Ramos (cell line): ENCODE measurements around the gene KCNJ18.
"Not testable (repeated sequence)": the region's sequence is repeated elsewhere in the genome, so short reads cannot be mapped to it uniquely, and the experiment has no call there.

Source experiments
- in situ Hi-C: fragments of 300-500 bp; cut with MboI; formaldehyde crosslinking; loops from one replicate; pipeline ENCODE4 v1.14.3; 2022; ENCODE audit warnings: low sequenced_read_pairs; ENCODE audit not compliant: unreplicated experiment

The KCNJ18 gene

GRCh38 chr17:21718971-21719370 lies 26.6 kb downstream of the KCNJ18 start:
- in situ Hi-C loops, result loop anchor here (25.0 kb wide), 1 partner anchor 107 kb away; no protein-coding TSS in a partner anchor

GRCh38 chr17:21719511-21720226 lies 27.3 kb downstream of the KCNJ18 start:
- in situ Hi-C loops, result loop anchor here (25.0 kb wide), 1 partner anchor 107 kb away; no protein-coding TSS in a partner anchor

GRCh38 chr17:21720566-21720965 lies 28.2 kb downstream of the KCNJ18 start:
- in situ Hi-C loops, result loop anchor here (25.0 kb wide), 1 partner anchor 108 kb away; no protein-coding TSS in a partner anchor

GRCh38 chr17:21722268-21722667 lies 29.9 kb downstream of the KCNJ18 start:
- in situ Hi-C loops, result loop anchor here (25.0 kb wide), 1 partner anchor 110 kb away; no protein-coding TSS in a partner anchor

- in situ Hi-C loops, result loop anchor here (25.0 kb wide), 1 partner anchor 112 kb away; no protein-coding TSS in a partner anchor
Measured at GRCh38 chr17:21724216-21725006, 32.1 kb downstream of the KCNJ18 start.

- in situ Hi-C loops, result not testable (repeated sequence)
Measured at GRCh38 chr17:21731076-21731475, 38.8 kb downstream of the KCNJ18 start.

GRCh38 chr17:21733931-21734330 lies 41.6 kb downstream of the KCNJ18 start:
- in situ Hi-C loops, result not testable (repeated sequence)

- in situ Hi-C loops, result not testable (repeated sequence)
Measured at GRCh38 chr17:21735814-21736213, 43.5 kb downstream of the KCNJ18 start.

GRCh38 chr17:21737015-21737580 lies 44.8 kb downstream of the KCNJ18 start:
- in situ Hi-C loops, result not testable (repeated sequence)

GRCh38 chr17:21738241-21738640 lies 45.9 kb downstream of the KCNJ18 start:
- in situ Hi-C loops, result not testable (repeated sequence)

GRCh38 chr17:21738877-21739474 lies 46.7 kb downstream of the KCNJ18 start:
- in situ Hi-C loops, result not testable (repeated sequence)

- in situ Hi-C loops, result not testable (repeated sequence)
Measured at GRCh38 chr17:21739485-21739884, 47.2 kb downstream of the KCNJ18 start.

GRCh38 chr17:21740836-21741235 lies 48.5 kb downstream of the KCNJ18 start:
- in situ Hi-C loops, result not testable (repeated sequence)

- in situ Hi-C loops, result not testable (repeated sequence)
Measured at GRCh38 chr17:21741520-21741919, 49.2 kb downstream of the KCNJ18 start.

- in situ Hi-C loops, result no loop called here
Measured at GRCh38 chr17:21742326-21742725, 50.0 kb downstream of the KCNJ18 start.

- in situ Hi-C loops, result not testable (repeated sequence)
Measured at GRCh38 chr17:21744151-21744550, 51.8 kb downstream of the KCNJ18 start.

GRCh38 chr17:21744621-21745020 lies 52.3 kb downstream of the KCNJ18 start:
- in situ Hi-C loops, result not testable (repeated sequence)

GRCh38 chr17:21745385-21746054 lies 53.2 kb downstream of the KCNJ18 start:
- in situ Hi-C loops, result not testable (repeated sequence)

GRCh38 chr17:21746415-21746814 lies 54.1 kb downstream of the KCNJ18 start:
- in situ Hi-C loops, result not testable (repeated sequence)
